ENCODE measurements around the gene WDR47.

DNA sequence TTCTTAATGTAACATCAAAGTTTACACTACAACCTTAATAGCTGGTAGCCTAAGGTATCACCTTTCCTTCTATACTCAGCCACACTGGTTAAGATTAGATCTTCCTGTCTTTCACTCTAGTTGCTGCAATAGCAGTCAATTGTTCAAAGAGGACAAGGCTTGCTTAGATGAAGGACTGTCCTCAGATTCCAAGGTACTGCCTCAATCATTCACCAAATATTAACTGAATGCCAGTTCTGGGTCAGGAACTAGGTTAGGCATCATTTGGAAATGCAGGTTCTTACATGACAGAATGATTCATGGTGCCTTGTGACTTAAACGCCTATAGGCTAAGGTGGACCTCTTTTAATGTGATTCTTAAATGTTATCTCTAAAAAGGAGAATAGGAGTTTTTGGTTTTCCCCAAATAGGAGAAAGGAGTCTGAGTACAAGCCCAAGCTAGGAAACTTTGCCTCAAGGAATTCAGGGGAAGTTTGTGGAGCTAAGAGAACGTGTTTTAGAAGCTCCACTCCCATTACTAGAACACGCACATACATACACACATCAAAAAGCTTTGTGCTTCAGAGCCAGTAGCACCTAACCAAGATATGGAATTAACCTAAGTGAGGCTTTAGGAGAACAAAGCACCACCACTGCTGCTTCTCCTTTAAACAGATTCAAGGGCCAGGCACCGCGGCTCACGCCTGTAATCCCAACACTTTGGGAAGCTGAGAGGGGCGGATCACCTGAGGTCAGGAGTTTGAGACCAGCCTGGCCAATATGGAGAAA lies 8.5 kb upstream of the WDR47 start:
- TF ChIP-seq, protein P1, sequence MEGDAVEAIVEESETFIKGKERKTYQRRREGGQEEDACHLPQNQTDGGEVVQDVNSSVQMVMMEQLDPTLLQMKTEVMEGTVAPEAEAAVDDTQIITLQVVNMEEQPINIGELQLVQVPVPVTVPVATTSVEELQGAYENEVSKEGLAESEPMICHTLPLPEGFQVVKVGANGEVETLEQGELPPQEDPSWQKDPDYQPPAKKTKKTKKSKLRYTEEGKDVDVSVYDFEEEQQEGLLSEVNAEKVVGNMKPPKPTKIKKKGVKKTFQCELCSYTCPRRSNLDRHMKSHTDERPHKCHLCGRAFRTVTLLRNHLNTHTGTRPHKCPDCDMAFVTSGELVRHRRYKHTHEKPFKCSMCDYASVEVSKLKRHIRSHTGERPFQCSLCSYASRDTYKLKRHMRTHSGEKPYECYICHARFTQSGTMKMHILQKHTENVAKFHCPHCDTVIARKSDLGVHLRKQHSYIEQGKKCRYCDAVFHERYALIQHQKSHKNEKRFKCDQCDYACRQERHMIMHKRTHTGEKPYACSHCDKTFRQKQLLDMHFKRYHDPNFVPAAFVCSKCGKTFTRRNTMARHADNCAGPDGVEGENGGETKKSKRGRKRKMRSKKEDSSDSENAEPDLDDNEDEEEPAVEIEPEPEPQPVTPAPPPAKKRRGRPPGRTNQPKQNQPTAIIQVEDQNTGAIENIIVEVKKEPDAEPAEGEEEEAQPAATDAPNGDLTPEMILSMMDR (IDR thresholded peaks at IDR 0.05; ENCODE audit: low read length) = no peak
- TF ChIP-seq EZH2 (IDR thresholded peaks at IDR 0.05; ENCODE audit: borderline replicate concordance, low read length) = no peak

Data from OCI-LY1 (cell line).